ENCODE measurements around the gene IL1F10.

Gene IL1F10

GRCh38 chr2:113114224-113114945 lies 46.6 kb downstream of the IL1F10 start:
- no peak for DNase-seq

GRCh38 chr2:113114996-113115395 lies 47.2 kb downstream of the IL1F10 start:
- DNase-seq, result no peak

DNA sequence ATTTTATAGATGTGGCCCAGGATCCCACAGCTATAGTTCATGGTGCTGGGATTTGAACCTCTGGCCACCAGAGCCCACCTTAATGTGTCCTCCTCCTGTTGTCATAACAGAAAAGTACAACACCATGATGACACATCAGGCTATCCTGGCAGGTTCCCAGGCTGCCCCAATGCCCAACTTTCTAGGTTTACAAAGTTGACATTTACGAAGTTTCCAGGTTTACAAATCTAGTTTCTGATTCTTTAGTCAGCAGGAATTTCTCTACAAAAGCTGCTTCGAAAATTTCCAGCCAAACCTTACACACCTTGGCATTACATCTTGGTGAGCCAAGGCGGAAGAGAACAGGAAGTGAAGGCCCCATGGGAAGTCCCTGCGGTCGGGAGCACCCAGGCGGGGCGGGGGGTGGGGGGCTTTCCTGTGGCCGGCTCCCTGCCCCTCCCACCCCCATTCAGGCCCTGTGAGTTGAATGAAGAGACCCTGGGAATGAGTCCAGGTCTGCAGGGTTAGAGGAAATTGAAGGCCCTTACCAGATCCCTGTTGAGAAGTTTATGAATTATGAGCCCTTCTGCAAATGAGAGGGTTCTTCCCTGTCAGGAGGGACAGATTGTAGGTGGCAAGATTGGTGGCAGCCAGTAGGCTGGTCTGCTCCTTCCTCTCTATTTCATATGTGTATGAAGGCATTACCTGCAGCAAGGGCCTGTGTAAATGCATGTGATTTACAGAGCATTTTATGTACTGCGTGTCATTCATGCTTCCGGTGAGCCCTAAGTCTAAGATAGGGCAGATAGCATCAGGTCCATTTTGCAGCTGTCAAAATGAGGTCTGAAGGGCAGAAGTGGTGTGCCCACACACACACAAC lies 48.6 kb downstream of the IL1F10 start:
- no peak for DNase-seq

DNA sequence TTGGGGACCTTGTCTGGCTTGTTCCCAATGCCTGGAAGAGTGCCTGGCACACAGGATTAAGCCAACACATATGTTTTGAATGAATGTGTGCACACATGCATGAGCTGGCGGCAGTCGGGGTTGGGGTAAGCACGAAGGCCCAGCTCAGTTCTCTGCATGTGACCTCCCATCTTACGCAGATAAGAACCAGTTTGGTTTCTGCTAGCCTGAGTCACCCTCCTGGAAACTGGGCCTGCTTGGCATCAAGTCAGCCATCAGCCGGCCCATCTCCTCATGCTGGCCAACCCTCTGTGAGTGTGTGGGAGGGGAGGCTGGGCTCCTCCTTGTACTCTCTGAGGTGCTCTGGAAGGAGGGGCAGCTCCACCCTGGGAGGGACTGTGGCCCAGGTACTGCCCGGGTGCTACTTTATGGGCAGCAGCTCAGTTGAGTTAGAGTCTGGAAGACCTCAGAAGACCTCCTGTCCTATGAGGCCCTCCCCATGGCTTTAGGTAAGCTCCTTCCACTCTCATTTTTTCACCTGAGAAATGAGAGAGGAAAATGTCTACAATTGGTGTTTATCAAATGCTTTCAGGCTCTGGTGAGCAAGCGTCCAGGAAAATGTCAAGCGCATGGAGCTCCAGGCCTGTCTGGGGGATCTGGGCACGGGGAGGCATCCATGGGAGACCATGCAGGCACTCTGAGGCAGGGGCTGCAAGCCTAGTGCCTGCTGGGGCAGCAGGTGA lies 49.9 kb downstream of the IL1F10 start:
- DNase-seq, result no peak

GRCh38 chr2:113118263-113118657 lies 50.5 kb downstream of the IL1F10 start:
- DNase-seq, result no peak

GRCh38 chr2:113119111-113119510 lies 51.3 kb downstream of the IL1F10 start:
- DNase-seq, result no peak

- DNase-seq, result no peak
Observed at GRCh38 chr2:113120861-113121260, 53.1 kb downstream of the IL1F10 start.

DNA sequence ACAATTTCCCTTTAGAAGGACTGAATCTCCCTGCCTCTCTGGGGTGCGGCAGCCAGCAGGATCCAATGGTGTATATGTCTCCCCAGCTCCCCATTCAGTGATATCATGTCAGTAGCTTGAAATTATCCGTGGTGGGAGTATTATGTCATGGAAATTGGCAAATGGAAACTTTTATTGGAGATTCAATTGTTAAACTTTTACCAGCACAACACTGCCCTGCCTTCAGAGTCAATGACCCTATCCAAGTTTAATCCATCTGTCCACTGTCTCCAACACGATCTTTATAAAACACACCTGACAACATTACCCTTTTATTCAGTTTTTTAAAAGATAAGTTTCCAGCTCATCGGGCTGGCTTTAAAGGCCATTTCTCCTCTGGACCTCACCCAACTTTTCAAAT lies 54.6 kb downstream of the IL1F10 start:
- DNase-seq, result no peak

- DNase-seq, result no peak
Observed at GRCh38 chr2:113123726-113124125, 56.0 kb downstream of the IL1F10 start.

DNA sequence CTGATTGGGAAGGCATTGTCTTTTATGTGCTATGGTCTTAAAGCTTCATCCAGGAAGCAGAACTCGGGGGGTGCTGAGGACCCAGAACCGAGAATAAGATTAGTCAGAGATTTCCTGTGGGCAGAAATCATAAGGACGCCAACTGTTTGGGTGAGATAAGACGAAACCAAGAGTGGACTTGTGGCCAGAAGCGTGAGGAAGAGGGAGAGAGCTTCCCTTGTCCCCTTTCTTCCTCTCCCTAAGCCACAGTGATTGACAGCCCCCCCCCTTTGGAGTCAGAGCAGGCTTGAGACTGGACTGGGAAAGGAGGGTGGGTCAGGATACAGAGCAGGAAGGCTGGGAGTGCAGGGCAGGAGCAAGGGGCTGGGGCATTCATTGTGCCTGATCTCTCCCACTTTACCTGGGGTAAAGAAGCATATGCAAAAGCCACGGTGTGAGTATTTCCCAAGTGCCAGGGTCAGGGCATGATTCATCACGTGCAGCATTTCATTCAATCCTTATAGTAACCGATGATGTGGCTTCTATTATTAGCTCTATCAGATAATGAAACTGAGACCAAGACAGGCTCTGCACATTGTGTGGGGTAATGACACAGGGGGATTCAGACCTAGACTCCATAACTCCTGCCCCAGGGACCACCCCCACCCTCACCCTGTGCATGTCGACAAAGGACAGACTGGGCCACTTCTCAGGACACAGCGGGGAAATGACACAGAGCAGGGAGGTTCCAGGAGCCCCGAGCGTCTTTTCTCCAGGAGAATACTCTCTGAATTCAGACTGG lies 56.6 kb downstream of the IL1F10 start:
- no peak for DNase-seq

All from cerebellar nuclear complex (tissue), 1 donor.